GM19455 (cell line): ENCODE measurements around the gene TMEM11.

ENCODE experiments used
- ATAC-seq: cut with Tn5 transposase; IDR thresholded peaks from one replicate; pipeline ENCODE4 v1.9.1; 2021; ENCODE audit not compliant: unreplicated experiment

Gene TMEM11

DNA sequence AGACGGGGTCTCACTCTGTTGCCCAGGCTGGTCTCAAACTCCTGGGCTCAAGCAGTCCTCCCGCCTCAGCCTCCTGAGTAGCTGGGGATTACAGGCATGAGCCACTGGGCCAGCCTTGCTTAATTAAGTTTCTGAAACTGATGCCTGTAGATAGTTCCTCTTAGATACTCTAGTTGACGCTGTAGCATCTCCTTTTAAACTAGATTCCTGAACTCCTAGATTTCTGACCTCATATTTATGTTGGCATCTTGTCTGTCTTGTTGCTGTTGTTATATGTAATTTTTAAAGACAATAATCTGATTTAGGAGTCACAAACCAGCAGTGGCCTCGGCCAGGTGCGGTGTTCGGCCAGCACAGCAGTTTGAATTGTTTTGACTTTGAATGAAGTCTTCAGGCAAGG, 49.7 kb downstream of the TMEM11 start:
- no peak for ATAC-seq

DNA sequence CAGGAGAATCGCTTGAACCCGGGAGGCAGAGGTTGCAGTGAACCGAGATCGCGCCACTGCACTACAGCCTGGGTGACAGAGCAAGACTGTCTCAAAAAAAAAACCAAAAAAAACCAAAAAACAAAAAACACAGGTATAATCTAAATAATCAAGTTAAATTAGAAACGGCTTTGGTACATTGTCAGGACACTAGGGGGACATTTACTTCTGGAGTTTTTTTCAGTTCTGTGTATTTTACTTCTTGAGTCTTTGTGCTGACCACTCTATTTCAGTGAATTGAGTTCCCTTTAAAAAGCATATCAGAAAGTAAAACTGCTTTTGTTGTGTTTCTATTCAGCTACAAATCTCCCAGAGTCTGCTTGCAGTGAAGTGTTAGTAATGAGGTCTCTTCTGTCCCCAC, 50.9 kb downstream of the TMEM11 start:
- no peak for ATAC-seq

DNA sequence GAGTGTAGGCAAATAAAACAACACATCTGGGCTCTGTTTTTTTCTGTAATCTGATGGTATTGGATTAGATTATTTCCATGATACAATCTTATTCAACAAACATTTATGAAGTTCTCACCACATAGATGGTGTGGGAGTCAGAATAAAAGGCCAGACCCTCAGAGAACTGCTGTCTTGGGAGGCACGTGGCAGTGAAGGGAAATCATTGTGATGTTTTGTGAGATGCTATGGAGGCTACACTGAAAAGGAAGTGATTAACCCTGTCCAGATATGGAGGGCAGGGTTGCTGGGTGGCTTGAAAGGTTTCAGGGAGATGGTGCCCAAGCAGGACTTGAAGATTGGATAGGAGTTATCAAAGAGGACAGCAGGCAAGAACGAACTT, 51.6 kb downstream of the TMEM11 start:
- ATAC-seq: no peak

DNA sequence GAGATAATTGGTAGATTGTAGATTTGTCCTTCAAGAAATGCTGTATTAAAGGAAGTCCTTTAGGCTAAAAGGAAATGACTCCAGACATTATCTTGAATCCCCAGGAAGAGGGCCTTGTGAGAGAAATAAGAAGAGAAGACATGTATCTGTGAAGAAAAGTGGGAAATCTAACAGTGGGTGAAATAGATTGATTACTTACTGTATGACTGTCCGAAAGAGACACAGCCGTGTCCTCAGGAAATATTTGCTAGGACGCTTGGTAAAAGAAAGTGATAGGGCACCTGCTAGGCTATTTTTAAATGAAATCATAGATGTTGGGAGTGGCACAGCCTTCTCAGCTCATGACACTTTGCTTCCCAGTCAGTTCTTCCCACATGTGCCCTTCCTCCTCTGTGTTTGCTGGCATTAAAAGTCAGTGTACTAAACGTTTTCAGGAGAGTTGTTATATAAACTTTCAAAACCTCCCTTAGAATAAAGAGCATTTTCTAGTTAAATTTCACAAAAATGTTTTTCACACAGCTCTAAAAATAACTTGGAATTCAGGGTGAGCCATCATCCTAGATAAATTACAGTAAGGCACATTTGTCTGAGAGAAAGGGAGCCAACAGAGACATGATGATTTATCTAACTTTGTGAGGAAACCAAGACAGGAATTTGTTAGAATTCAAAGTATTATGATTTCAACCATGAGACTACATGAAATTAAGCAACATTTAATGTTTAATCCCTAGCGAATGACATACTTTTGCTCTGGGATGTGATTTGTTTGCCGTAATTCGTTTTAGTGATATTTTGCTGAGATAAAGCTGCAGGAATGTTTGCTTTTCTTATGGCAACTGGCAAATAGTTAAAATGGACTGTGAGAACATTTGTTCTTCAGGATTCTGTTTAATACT, 52.2 kb downstream of the TMEM11 start:
- no peak for ATAC-seq

DNA sequence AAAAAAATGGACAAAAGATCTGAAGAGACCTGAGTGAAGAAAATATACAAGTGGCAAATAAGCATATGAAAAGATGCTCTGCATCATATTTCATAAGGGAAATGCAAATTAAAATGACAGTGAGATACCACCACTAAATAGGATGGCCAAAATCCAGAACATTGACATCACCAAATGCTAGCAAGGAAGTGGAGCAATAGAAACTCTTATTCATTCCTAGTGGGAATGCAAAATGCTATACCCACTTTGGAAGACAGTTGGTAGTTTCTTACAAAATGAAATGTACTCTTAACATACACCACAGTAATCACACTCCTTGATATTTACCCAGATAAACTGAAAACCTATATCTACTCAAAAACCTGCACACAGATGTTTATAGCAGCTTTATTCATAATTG, 53.6 kb downstream of the TMEM11 start:
- ATAC-seq: no peak

DNA sequence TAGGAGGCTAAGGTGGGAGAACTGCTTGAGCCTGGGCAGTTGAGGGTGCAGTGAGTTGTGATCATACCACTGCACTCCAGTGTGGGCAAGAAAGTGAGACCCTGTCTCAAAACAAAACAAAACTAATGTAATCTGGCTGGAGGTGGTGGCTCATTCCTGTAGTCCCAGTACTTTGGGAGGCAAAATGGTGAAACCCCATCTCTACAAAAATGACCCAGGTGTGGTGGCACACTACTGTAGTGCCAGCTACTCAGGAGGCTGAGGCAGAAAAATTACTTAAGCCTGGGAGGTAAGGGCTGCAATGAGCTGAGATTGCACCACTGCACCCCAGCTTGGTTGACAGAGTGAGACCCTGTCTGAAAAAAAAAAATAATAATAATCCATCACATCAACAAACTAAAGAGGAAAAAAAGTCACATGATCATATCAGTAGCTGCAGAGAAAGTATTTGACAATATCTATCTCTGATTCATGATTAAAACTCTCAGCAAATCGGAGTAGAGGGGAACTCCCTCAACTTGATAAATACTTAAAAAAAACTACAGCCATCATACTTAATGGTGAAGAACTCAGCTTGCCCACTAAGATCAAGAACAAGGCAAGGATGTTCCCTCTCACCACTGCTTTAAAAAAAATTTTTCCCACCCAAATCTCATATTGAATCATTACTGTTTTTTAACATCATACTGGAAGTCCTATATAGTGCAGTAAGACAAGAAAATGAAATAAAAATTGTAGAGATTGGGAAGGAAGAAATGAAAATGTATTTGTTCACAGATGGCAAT, 56.2 kb downstream of the TMEM11 start:
- no peak for ATAC-seq

DNA sequence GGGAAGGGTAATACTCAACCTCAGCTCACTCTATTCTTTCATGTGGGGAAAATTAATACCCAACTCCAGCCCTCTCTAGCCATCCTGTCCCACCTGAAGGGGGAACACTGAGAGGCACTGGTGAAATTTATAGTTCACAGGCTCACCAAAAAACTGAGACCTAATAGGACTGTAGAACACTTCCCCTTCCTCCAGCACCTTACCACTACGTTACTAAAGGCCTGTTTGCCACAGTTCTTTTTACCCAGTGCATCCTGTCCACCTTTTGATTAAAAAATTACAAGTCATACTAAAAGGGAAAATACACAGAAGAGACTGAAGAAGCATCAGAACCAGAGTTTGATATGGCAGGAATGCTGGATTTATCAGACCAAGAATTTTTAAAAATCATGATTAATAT, 61.2 kb downstream of the TMEM11 start:
- no peak for ATAC-seq

DNA sequence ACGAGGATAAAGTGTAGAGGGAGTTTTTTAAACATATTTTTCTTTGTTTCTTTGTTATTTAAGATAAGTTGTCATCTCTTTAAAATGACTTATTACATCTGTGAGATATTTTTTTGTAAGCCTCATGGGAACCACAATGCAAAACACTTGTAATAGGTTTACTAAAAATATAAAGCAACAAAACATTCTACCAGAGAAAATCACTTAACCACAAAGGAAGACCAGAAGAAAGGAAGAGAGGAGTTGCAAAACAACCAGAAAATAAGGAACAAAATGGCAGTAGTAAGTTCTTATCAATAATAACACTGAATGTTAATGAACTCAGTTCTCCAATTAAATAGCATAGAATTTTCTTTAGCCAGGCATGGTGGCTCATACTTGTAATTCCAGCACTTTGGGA, 64.3 kb downstream of the TMEM11 start:
- no peak for ATAC-seq
